HG03139 (cell line): ENCODE measurements around the gene DPYSL5.
"Not testable (repeated sequence)": the region's sequence is repeated elsewhere in the genome, so short reads cannot be mapped to it uniquely, and the experiment has no call there.

Experiments used
- ATAC-seq: cut with Tn5 transposase; IDR thresholded peaks from one replicate; pipeline ENCODE4 v1.9.1; 2021; ENCODE audit not compliant: unreplicated experiment

The DPYSL5 gene

GRCh38 chr2:26873286-26873983 is 25.5 kb downstream of the DPYSL5 start:
- ATAC-seq: no peak

DNA sequence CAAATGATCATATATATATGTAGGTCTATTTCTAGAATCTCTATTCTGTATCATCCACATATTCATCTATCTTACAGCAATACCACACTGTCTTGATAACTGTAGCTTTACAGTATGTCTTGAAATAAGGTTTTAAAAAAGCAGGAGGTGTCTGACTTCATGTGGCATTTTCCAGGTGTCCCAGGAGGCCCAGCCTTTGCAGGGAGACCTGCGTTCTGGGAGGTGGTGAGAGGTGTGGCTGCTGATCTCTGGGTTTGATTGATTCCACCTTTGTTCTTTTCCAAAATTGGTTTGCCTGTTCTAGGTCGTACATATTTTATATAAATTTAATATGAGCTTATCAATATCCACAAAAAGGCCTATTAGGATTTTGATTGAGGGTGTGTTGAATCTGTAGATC is 26.6 kb downstream of the DPYSL5 start:
- ATAC-seq: no peak

DNA sequence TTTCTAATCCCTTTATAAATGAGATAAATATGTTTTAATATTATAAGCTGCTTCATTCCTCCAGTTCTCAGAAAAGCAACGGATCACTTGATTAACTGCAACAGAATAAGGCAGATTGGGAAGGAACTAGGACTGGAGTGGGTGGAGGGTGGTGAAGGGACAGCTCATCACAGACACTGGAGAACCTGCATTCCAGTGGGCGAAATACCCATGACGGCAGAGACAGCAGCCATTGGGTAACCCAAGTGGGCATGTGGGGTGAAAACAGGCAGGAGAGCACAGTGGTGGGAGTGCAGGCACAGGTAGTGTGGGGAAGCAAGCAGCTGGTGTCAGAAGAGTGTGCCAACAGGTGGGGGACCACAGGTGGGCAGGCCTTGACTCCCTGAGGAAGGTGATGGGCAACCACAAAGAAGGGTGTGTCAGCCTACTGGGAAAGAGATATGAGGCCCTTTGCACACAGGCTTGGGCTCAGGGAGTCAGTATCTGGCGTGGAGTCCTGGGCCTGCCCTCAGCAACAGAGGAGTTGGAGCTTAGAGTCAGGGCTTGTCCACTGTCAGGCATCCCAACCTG is 27.2 kb downstream of the DPYSL5 start:
- ATAC-seq: no peak

DNA sequence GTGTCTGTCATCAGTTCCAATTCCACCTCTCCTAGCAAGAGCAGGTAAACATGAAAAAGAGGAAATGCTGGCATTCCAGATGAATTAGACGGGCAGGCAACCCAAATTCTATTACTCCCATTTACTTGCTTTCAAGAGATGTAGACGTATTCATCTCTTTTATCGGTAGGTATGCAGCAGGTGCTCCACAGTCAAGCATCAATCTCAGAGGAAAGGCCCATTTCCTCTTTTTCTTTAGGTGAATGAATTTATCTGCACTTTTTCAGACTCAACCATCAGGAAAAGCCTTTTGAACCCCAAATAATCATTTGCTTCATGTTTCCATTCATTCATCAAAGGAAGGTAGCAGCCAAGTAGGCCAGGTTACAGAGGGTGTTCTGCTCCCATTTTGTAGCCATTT is 27.9 kb downstream of the DPYSL5 start:
- no peak for ATAC-seq

DNA sequence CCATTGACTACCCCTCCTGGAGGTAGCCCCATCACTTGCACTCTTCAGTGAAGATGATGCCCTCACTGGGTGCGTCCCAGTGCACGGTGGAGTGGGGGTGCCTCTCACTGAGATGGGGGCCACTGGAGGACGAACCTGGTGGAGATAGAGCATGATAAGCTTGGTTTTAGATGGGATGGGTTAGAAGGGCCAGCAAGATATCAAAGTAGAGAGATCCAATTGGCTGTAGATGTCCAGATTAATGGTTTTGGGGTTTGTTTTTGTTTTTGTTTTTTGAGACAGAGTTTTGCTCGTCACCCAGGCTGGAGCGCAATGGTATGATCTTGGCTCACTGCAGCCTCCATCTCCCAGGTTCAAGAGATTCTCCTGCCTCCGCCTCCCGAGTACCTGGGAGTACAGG is 28.3 kb downstream of the DPYSL5 start:
- ATAC-seq: no peak

- no peak for ATAC-seq
Observed at GRCh38 chr2:26877276-26877675, 29.3 kb downstream of the DPYSL5 start.

GRCh38 chr2:26880161-26880560 is 32.2 kb downstream of the DPYSL5 start:
- no peak for ATAC-seq

GRCh38 chr2:26880910-26881435 is 33.0 kb downstream of the DPYSL5 start:
- ATAC-seq: no peak

- ATAC-seq: not testable (repeated sequence)
Observed at GRCh38 chr2:26882220-26882619, 34.3 kb downstream of the DPYSL5 start.

DNA sequence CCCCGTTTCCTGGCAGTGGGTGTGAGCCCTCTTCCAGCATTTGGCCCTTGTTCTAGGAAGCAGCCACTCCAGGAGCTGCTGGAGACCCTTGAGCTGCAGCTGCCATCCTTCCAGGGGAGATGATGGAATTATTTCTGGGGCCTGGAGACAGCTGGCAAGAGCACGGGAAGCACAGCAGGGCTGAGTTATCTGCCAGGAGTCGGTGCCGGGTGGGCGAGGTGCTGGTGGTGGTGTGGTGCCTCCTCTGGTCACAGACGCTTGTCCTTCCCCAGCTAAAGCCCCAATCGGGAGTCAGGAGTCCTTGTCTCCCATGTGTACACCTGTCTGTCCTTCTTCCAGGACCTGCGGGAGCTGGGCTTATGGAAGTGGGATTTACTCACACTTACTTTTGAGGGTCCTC is 36.0 kb downstream of the DPYSL5 start:
- ATAC-seq: no peak

GRCh38 chr2:26884486-26884885 is 36.6 kb downstream of the DPYSL5 start:
- no peak for ATAC-seq

GRCh38 chr2:26885651-26886329 is 37.9 kb downstream of the DPYSL5 start:
- no peak for ATAC-seq

DNA sequence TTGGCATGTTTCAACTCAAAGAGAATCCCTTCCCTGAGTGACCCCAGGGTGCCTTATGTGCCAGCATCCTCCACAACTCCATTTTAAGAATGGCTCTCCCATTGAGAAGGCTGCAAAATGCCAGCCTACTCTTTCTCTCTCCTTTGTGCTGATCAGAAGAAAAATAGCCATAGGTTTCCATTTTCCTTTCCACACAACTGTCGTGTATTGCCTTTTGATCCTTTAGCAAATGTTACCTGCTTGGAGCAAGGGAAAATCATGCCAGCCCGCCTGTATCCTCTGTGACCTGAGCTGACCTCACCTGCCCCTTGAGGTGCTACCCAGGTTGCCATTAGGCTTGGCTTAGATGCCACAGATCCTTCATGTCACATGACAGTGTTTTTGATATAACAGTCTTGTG is 38.8 kb downstream of the DPYSL5 start:
- ATAC-seq: no peak

- ATAC-seq: no peak
Observed at GRCh38 chr2:26887151-26887550, 39.2 kb downstream of the DPYSL5 start.

- ATAC-seq: no peak
Observed at GRCh38 chr2:26889796-26890195, 41.9 kb downstream of the DPYSL5 start.

DNA sequence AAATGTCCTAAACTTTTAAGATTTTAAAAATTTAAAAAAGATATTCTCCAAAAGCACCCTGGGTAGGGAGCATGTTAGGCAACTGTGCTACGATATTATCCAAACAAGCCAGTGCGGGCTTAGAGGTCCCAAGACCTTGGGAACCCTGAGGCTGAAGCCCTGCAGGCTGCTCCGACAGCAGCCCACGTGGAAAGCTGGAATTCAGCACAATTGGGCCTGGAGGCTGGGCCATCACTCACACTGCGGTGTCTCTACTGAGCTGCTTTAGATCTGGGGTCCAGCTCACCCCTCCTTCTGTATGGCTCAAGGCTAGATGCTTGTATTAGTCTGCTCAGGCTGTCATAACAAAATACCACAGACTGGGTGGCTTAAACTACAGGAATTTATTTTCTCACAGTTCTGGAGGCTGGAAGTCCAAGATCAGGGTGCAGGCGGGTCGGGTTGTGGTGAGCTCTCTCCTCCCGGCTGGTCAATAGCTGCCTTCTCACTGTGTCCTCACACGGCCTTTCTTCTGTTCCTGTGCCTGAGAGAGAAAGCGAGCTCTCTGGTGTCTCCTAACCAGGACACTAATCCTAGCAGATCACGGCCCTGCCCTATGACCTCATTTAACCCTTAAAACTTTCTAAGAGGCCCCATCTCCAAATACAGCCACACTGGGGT is 42.5 kb downstream of the DPYSL5 start:
- ATAC-seq: no peak

GRCh38 chr2:26892133-26892532 is 44.2 kb downstream of the DPYSL5 start:
- no peak for ATAC-seq

DNA sequence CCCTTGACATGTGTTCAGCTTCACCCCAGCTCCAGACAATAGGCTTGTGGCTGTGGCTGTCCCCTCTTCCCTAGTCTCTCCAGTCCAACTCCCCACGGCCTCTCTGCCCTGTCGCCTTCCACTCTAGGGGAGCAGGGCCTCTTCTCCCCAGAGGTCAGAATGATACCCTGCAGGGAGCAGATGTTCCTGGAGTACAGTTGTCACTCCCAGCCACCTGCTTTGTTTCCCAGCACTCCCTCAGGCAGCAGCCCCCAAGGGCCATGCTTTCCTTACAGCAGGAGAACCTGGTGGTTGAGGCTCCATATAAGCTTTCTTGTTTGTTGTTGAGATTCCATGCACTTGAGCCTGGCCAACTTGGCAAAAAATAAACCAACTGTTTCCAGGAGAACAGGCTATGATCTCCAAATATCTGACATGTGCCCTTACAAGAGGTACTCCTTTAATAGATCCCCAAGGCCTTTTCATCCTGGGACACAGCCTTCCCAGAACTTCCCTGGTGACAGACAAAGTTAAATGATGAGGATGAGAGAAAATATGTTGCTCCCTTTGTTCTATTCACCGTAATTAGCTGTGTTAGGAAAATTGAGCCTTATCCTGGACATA is 45.1 kb downstream of the DPYSL5 start:
- no peak for ATAC-seq

GRCh38 chr2:26894136-26894535 is 46.2 kb downstream of the DPYSL5 start:
- ATAC-seq: no peak

- no peak for ATAC-seq
Observed at GRCh38 chr2:26897807-26898479, 50.0 kb downstream of the DPYSL5 start.
